RKO (cell line): ENCODE data around the gene SLC15A1.
A peak's percentile ranks its signal among the peaks of the same experiment; 100 is the strongest.
"Not testable (repeated sequence)": the region's sequence is repeated elsewhere in the genome, so short reads cannot be mapped to it uniquely, and the experiment has no call there.

Experiments
- DNase-seq: peaks from one replicate; pipeline ENCODE4 v3.0.0-alpha.2; 2016; ENCODE audit warnings: low spot score

The SLC15A1 gene

GRCh38 chr13:98781045-98781444 lies 28.6 kb upstream of the SLC15A1 start:
- no peak for DNase-seq

- no peak for DNase-seq
These were observed 28.0 kb upstream of the SLC15A1 start for GRCh38 chr13:98780451-98780850.

- no peak for DNase-seq
These were observed 27.2 kb upstream of the SLC15A1 start for GRCh38 chr13:98779695-98780094.

GRCh38 chr13:98778749-98779148 lies 26.3 kb upstream of the SLC15A1 start:
- no peak for DNase-seq

- DNase-seq = no peak
These were observed 24.2 kb upstream of the SLC15A1 start for GRCh38 chr13:98776644-98777043.

GRCh38 chr13:98775844-98776598 lies 23.5 kb upstream of the SLC15A1 start:
- DNase-seq = peak; percentile 62

GRCh38 chr13:98775386-98775785 lies 22.9 kb upstream of the SLC15A1 start:
- no peak for DNase-seq

- no peak for DNase-seq
These were observed 22.3 kb upstream of the SLC15A1 start for GRCh38 chr13:98774776-98775175.

- DNase-seq = no peak
These were observed 21.4 kb upstream of the SLC15A1 start for GRCh38 chr13:98773921-98774320.

GRCh38 chr13:98772794-98773452 lies 20.5 kb upstream of the SLC15A1 start:
- no peak for DNase-seq

- no peak for DNase-seq
These were observed 19.6 kb upstream of the SLC15A1 start for GRCh38 chr13:98771838-98772611.

- DNase-seq = no peak
These were observed 17.3 kb upstream of the SLC15A1 start for GRCh38 chr13:98769736-98770135.

GRCh38 chr13:98768522-98768921 lies 16.1 kb upstream of the SLC15A1 start:
- no peak for DNase-seq

- no peak for DNase-seq
These were observed 14.2 kb upstream of the SLC15A1 start for GRCh38 chr13:98766697-98767096.

- DNase-seq = no peak
These were observed 13.6 kb upstream of the SLC15A1 start for GRCh38 chr13:98765996-98766519.

- DNase-seq = no peak
These were observed 9.6 kb upstream of the SLC15A1 start for GRCh38 chr13:98761986-98762616.

- DNase-seq = no peak
These were observed 8.9 kb upstream of the SLC15A1 start for GRCh38 chr13:98761126-98761985.

- DNase-seq = no peak
These were observed 3.3 kb upstream of the SLC15A1 start for GRCh38 chr13:98755729-98756128.

- DNase-seq = no peak
These were observed 2.6 kb upstream of the SLC15A1 start for GRCh38 chr13:98755116-98755515.

GRCh38 chr13:98754468-98754867 lies 2.0 kb upstream of the SLC15A1 start:
- not testable (repeated sequence) for DNase-seq

- no peak for DNase-seq
These were observed 508 bp downstream of the SLC15A1 start for GRCh38 chr13:98751861-98752466.
